Colonic mucosa (tissue), 4 donors: Measurements from ENCODE around the gene AGGF1. TPM values are rescaled to one million over a fixed set of nuclear protein-coding genes. Genes with fewer than 3 reads are reported as not detected.
"Not testable (repeated sequence)": the region's sequence is repeated elsewhere in the genome, so short reads cannot be mapped to it uniquely, and the experiment has no call there.

Experiments used
- DNase-seq: peaks from one replicate; pipeline ENCODE4 v3.0.0-alpha.2; 2020
- H3K27ac ChIP-seq: fragments of 200-600 bp; one replicate; pipeline ENCODE4 v1.8.0; 2021
- H3K27me3 ChIP-seq: fragments of 200-600 bp; one replicate; pipeline ENCODE4 v1.8.0; 2021
- H3K36me3 ChIP-seq: fragments of 200-600 bp; one replicate; pipeline ENCODE4 v1.8.0; 2021
- H3K4me1 ChIP-seq: fragments of 200-600 bp; one replicate; pipeline ENCODE4 v1.8.0; 2021; ENCODE audit warnings: mild to moderate bottlenecking
- H3K4me3 ChIP-seq: fragments of 200-600 bp; one replicate; pipeline ENCODE4 v1.8.0; 2021
- H3K9ac ChIP-seq, 2 donors: one replicate each; pipeline ENCODE4 v1.7.0; 2013; ENCODE audit warnings: control low read depth in 2 of 2, low read depth in 2 of 2, low read length in 2 of 2
- H3K9me3 ChIP-seq: fragments of 200-600 bp; one replicate; pipeline ENCODE4 v1.8.0; 2021
- CTCF ChIP-seq: fragments of 200-600 bp; IDR thresholded peaks from one replicate; pipeline ENCODE4 v1.8.0; 2022; ENCODE audit warnings: antibody characterized with exemption, mild to moderate bottlenecking
- intact Hi-C: fragments of 100-400 bp; cut with DNase I; formaldehyde crosslinking; loops from one replicate; pipeline ENCODE4 v1.14.1; 2022
- total RNA-seq, 2 donors: library from RNA; stranded (reverse); fragmentation: NEBNext Ultra II Directional in 1 of 2; extraction: Animal tissue kit (Norgen Biotek cat#: 25700) in 1 of 2; gene quantifications; one replicate each; pipeline ENCODE4 v1.2.1, GENCODE V29; 2021
- donor health status: healthy.
- donor health status: DM: no; HTN: no; CAD: no.
- donor health status: DM: no; HTN: no; CAD: no.

Gene AGGF1
- total RNA-seq, 2 donors from 2014 or later: 16.9 to 24.6 TPM

DNA sequence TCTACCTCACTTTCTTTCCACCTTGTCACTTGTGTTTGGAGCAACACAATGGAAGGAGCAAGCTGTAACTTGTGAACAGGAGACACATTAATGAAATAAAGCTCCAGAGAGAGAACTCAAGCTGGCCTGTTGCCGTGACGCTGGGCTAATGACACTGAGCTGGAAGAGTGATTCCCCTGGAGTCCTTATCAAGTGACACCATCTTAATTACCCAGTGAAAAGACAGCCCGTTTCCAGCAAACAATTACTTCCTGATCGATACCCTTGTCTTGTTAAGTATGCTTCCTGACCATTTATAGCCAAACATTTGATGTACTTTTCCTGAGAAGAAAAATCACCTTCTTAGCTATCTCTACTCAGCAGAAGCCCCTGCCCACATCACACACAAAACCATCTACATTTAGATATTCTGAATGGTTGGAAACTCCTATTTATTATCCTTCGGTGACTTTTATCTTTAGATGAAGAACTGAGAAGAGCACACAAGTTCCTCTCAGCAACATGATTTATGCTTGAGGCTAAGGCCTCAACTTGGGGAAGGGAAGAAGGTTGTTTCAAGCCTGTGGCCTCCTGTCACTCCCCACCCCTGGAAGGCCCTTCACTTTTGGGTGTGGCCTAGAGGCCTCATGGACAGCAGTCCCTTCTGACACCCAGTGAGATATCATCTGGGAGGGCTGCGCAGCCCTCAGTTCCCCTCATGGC lies 43.2 kb upstream of the AGGF1 start:
- no peak for DNase-seq
- Histone ChIP-seq H3K4me1 (no peaks in the 10 kb centered on the region), H3K27ac (no peak overlapping the region), H3K36me3 (no peaks in the 10 kb centered on the region), H3K9ac (no peak overlapping the region), H3K4me3 (no peak overlapping the region), H3K9me3 (no peaks in the 10 kb centered on the region), H3K27me3 (no peaks in the 10 kb centered on the region)
- intact Hi-C loops: no loop called here
- no peak for TF ChIP-seq CTCF

- no peak for DNase-seq
- Histone ChIP-seq H3K4me3 (no peak overlapping the region), H3K27ac (no peak overlapping the region), H3K4me1 (no peaks in the 10 kb centered on the region), H3K27me3 (no peaks in the 10 kb centered on the region), H3K36me3 (no peaks in the 10 kb centered on the region), H3K9me3 (no peaks in the 10 kb centered on the region), H3K9ac (no peak overlapping the region)
- intact Hi-C loops: no loop called here
- no peak for TF ChIP-seq CTCF
Observed at GRCh38 chr5:76990899-76991459, 39.2 kb upstream of the AGGF1 start.

GRCh38 chr5:76993436-76993835 lies 36.8 kb upstream of the AGGF1 start:
- H3K27ac ChIP-seq, DNase-seq, H3K36me3 ChIP-seq, H3K4me1 ChIP-seq, H3K9ac ChIP-seq, intact Hi-C loops, H3K27me3 ChIP-seq, H3K4me3 ChIP-seq, H3K9me3 ChIP-seq: not testable (repeated sequence)

GRCh38 chr5:76994337-76994736 lies 35.9 kb upstream of the AGGF1 start:
- no peak for TF ChIP-seq CTCF
- Histone ChIP-seq H3K27me3 (no peaks in the 10 kb centered on the region), H3K4me1 (no peaks in the 10 kb centered on the region), H3K4me3 (no peak overlapping the region), H3K9ac (no peak overlapping the region), H3K27ac (no peak overlapping the region), H3K36me3 (no peaks in the 10 kb centered on the region), H3K9me3 (no peaks in the 10 kb centered on the region)
- intact Hi-C loops: no loop called here
- DNase-seq: no peak

DNA sequence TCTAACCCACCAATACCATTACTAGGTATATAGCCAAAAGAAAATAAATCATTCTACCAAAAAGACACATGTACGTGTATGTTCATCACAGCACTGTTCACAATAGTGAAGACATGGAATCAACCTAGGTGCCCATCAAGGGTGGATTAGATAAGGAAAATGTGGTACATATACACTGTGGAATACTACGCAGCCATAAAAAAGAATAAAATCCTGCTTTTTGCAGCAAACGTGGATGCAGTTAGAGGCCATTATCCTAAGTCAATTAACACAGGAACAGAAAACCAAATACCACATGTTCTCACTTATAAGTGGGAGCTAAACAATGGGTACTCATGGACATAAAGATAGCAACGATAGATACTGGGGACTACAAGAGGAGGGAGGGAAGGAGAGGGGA lies 32.0 kb upstream of the AGGF1 start:
- H3K4me1 ChIP-seq, H3K9me3 ChIP-seq, H3K4me3 ChIP-seq, H3K36me3 ChIP-seq, H3K27me3 ChIP-seq, DNase-seq, H3K9ac ChIP-seq, H3K27ac ChIP-seq, intact Hi-C loops: not testable (repeated sequence)

GRCh38 chr5:76999451-76999850 lies 30.8 kb upstream of the AGGF1 start:
- no peaks in the 10 kb centered on the region for H3K9me3 ChIP-seq
- DNase-seq: no peak
- intact Hi-C loops: no loop called here
- no peak overlapping the region for H3K4me3 ChIP-seq
- H3K36me3 ChIP-seq: no peaks in the 10 kb centered on the region
- no peak overlapping the region for H3K9ac ChIP-seq
- no peak for TF ChIP-seq CTCF
- no peaks in the 10 kb centered on the region for H3K4me1 ChIP-seq
- no peaks in the 10 kb centered on the region for H3K27me3 ChIP-seq
- H3K27ac ChIP-seq: no peak overlapping the region
